Stimulated activated CD8-positive, alpha-beta memory T cell treated with anti-CD3 and anti-CD28 coated beads, Interleukin-12 subunit alpha, Interleukin-12 subunit beta, amount 100 ng/mL, for 4 hours (primary cell): ENCODE data around the gene VGLL4.
"Not testable (repeated sequence)": the region's sequence is repeated elsewhere in the genome, so short reads cannot be mapped to it uniquely, and the experiment has no call there.

ENCODE experiments used
- DNase-seq: peaks from one replicate; pipeline ENCODE4 v3.0.0-alpha.2; 2020; ENCODE audit warnings: low read depth

Gene VGLL4

DNA sequence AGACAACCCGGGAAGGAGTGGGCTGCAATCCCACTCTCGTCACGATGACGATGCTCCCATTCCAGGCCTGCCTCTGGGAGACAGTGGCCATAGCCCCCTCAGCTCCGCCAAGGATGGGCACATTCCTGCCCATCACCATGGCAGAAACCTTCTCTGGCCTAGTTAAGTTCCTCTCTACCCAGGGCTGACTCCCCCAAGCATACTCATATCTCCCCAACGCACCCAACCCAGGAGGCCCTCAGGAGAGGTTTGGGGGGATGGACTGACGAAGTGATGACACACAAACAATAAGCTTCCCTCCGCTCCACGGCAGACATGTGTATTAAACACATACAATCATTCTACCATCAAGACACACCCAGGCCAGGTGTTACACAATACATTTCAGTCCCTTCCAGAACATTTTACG is 60.1 kb downstream of the VGLL4 start:
- DNase-seq, result no peak

DNA sequence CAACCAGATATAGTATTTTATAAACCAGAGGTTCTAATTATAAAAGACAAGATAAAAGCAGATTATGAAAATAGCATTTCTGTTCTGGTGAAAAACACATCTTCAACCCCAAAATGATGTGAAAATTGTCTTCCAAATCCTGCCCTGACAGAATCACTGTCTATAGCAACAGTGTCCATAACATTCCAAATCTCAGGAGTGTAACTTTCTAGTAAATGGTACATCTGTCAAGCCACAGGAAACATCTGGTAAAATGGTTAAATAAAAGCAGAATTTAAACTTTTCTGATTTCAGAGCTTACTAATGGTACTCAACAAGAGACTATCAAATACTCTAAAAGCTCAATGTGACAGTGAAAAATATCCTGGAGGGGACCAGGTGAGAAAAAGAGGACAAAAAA is 60.5 kb downstream of the VGLL4 start:
- no peak for DNase-seq

DNA sequence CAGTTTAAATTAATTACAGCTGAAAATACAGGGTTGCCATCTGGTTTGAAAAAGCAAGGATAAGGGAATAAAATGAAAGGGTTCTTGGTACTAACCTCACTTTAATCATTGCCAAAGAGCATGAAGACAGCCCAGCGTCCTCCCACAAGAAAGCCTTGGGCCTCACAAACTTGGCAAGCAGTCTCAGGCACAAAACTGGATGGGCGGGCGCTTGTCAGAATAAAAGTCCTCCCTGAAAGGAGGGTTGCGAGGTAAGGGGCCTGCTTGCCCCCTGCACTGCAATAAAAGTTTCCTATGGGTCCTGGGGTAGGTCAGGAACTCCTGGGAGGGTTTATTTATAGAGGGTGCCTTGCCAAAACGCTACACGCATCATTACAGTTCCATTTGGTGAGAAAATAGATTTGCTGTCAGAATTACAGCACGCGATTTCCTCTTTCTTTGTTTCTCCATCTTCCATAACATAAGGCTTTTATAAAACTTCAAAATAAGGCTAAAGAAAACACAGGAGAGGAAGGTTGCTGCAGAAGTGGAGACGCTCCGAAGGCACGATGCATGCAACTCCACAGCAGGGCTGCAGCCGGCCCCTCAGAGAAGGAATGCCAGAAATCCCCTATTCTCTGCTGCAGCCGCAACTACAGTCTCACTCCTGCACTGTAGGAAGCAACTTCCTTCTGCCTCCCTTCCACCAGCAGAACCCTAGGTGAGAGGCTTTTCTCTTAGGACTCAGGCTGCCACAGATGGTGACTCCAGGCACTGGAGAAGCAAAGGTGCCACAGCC is 61.3 kb downstream of the VGLL4 start:
- DNase-seq, result no peak

DNA sequence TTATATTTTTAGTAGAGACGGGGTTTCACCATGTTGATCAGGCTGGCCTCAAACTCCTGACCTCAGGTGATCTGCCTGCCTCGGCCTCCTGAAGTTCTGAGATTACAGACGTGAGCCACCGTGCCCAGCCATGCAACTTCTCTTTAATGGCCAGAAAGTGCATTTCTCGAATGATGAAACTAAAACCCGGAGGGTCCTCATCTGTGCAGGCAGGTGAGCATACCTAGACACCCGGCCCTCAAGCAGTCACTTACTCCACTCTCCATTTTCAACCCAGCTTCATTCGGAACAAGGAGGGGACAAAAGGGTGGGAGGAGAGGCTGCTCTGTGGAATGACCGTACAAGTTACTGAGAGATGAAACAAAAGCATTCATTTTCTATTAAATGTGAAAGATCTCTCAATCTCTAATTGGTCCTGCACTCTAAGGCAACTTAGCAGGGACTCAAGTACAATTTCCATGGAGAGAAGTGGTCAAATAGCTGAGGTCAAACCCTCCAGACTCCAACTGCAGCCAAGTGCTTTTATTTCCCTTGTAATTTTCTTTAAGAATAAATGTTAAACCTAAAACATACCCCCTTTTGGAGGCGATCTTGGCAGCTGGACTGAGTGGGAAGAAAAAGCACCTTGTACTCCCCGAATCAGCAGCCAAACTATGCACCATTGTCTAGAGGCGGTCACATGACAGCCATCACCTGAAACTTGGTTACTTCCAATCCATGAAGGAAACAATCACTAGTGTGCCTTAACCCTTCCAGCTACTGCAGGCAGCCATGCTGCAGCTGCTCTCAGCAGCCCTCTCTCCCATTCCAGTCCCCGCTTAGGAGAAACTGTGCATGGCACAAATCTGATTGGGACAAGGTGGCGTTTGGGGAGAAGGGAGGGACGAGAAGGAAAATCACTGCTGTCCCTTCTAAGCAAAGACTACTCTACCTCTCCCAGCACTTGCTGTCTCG is 62.2 kb downstream of the VGLL4 start:
- DNase-seq, result no peak

DNA sequence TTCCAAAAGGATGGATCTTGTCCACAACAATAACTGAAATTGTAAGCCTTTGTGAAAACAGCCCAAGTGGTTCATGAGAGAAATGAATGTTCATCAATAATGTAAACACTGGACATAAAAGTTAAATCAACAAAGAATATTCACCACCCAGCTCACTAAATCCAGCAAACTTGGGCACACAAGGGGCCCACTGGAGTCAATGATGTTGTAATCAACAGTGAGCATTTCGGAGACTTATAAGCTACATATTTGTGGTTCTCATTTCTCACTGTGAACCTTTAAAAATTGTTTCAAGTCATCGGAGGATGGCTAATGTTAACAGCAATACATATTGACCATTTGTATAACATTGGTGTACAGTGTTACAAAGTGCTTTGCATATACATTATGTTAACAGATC is 63.1 kb downstream of the VGLL4 start:
- DNase-seq, result no peak

DNA sequence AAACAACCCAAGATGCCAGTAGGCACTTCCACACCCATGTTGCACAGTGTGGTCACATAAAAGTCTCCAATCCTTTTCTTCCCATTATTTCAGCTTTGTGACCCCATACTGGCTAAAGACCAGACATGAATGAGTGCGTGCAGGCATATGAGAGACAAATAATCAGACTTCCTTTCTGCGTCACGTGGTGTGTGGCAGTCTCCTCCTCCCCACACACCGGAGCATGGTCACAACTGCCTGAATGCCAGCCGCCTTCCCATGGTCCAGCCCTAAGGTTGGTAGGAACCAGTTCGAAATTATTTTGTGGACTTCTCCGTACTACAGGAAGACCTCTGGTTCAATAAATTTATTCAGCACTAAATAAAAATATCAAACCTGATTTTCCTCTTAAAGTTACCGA is 65.5 kb downstream of the VGLL4 start:
- no peak for DNase-seq

DNA sequence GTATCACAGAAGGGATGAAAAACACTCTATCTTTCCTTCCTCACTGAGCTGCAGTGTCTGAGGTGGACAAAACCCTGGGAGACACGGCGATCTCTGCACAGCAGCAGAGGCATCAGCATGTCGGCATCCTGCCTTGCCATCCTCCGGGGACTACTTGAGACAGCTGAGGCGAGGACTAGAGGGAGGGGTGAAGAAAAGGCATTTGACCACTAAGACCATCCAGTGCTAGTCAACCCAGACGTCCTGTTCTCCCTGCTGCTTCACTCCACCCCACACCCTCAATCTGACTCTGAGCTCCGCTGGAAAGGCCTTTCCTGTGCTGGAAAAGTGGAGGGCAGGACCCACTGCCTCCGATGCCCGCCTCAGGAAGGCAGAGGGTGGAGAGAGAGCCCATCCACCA is 67.3 kb downstream of the VGLL4 start:
- no peak for DNase-seq

DNA sequence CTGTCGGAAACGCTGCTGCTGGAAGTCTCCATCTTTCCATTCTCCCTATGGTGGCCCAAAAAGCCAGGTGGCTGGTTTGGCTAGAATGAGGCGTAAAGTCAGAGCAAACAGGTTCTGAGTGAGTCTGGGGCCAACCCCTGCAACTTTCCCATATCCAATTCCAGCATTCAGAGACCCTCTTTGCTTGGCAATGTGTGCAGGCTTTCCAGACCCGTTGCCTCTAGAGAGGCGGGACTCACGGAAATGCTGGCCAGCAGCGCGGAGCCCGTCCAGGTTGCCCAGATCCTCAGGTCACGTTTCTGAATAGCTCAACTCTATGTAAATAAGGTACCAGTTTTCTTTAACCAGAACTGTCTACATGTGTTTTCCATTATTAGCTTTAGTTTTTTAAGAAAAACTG is 68.0 kb downstream of the VGLL4 start:
- DNase-seq, result no peak

DNA sequence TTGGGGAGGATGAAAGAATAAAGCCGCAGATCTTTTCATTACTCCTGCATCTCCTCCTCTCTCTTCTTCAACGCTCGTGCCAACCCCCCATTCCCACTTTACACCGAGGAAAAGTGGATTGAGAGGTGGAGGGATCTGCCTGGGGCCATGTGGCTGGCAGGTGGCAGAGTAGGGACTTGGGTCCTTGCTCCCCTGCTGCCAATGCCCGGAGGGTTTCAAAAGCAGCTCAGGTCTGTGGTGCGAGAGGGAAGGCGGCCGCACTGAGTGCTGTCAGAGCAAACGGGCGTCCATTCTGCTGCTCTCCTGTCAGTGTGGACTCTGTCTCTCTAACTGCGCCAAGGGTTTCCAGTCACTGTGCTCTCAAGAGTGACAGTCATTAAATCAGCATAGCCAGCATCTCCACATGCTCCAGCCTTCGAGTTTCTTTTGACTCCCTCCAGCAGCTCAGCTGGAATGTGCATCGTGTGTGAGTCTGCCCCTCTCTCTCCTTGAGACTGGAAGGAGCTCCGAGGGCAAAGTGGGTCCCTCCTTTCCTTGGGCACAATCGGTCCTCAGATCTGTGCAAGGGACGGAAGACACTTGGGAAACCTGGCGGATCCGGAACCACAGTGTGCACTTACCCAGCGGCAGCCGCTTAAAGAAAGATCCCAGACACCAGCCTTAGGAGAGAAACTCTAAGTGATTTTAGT is 68.6 kb downstream of the VGLL4 start:
- no peak for DNase-seq

DNA sequence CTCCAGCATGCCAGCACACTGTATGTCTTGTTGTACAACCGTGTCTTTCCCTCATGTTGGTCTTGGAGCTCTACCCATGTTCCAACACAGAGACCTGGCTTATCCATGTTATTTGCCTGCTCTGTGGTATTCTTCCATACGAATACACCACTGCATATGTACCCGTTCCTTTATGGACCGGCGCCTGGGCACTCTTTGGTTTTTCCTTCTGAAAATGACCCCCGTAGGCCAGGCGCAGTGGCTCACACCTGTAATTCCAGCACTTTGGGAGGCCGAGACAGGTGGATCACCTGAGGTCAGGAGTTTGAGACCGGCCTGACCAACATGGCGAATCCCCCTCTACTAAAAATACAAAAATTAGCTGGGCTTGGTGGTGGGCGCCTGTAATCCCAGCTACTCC is 71.1 kb downstream of the VGLL4 start:
- DNase-seq, result not testable (repeated sequence)

DNA sequence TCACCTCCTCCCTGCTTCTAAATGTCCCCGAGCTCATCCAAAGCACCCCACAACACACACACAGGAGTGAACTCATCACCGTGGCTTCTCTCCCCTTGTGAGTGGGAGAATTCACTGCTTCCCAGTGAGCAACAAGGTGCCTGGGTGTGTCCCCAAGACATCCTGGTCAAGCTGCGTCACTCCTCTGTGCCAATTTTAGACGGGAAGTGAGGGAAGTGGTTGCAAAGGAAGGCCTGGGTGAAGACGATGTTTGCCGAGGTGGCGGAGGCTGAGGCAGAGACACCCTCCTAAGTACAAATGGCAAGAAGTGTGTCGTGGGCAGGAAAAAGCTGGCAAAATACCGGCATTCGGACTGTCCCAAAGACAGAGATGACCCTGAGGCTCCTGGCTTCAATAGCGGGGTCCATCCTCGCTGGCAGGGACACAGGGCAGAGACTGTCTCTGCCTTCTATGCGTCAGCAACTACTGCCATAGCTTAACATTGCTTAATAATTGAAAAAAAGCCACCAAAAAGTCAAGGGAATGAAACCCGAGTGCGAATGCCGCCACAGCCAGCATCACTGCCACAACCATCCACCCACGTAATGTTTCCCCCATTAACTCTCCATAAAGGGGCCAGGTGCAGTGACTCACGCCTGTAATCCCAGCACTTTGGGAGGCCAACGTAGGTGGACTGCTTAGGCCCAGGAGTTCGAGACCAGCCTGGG is 72.8 kb downstream of the VGLL4 start:
- no peak for DNase-seq

DNA sequence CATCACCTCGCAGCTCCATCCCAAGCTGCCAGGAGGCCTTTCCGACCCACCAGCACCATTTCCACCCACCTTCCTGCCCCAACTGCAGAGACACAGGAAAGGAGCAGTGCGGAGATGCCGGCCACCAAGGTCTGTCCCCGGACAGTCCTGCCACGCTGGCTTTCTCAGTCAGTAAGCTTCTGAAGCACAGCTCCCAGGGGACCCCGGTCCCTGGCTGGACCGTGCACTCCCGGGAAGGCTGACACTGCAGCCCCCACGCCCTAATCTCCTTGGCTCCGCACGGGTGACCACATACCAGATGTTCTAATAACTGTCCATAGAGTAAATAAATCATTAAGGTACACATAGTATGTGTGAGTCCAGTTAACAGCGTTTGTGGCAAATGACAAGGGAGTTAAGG is 73.5 kb downstream of the VGLL4 start:
- no peak for DNase-seq

DNA sequence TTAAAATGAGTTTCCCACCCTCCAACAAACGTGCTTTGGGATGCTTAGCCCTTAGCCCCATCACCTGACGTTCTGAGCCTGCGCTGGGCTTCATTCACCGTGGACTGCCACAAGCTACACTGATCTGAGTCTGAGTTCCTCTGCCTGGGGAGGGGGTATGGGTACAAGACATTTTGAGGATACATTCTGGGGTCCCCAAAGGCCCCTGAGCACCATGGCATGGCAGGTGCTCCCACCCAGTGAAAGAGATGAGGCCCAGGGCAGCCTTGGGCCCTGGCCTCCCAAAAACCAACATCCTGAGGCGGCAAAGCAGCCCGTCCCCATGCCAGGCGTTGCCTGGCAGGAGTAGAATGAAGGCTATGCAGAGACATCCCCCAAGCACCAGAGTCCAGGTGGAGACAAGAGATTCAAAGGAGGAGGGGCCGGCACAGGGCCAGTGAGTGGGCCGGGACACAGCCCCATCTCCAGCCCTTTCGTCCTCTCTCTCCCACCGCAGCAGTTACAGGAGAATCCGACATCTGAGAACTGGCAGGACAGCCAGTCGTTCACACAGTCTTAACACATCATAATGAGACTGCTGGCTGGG is 74.5 kb downstream of the VGLL4 start:
- DNase-seq, result no peak

DNA sequence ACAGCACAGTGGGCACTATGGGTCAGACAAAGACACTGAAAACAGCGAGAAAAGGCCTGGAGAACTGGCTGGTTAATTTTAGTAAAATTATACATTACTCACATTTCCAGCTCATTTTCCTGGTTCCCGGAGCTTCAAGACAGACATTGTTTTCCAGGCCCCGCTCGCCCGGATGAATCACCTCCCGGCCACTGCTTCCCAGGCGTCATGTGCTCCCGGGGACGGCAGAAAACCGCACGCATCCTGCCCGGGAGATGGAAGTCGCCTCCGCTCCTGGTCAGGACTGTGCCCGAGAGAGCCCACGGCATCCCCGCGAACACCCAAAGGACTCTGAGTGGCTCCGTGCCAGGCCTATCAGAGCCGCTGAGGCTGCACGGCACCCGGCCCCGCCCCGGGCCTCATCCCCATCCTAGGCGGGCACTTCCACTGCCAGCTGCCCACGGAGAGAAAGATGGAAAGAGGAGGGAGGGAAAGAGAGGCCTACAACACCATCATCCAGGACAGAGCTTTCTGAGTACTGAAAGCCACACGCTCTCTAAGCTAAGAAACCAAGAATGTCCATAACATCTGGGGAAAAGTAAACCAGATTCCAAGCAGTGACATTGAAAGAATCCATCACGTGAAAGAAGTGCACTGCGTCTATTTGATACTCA is 75.1 kb downstream of the VGLL4 start:
- no peak for DNase-seq

DNA sequence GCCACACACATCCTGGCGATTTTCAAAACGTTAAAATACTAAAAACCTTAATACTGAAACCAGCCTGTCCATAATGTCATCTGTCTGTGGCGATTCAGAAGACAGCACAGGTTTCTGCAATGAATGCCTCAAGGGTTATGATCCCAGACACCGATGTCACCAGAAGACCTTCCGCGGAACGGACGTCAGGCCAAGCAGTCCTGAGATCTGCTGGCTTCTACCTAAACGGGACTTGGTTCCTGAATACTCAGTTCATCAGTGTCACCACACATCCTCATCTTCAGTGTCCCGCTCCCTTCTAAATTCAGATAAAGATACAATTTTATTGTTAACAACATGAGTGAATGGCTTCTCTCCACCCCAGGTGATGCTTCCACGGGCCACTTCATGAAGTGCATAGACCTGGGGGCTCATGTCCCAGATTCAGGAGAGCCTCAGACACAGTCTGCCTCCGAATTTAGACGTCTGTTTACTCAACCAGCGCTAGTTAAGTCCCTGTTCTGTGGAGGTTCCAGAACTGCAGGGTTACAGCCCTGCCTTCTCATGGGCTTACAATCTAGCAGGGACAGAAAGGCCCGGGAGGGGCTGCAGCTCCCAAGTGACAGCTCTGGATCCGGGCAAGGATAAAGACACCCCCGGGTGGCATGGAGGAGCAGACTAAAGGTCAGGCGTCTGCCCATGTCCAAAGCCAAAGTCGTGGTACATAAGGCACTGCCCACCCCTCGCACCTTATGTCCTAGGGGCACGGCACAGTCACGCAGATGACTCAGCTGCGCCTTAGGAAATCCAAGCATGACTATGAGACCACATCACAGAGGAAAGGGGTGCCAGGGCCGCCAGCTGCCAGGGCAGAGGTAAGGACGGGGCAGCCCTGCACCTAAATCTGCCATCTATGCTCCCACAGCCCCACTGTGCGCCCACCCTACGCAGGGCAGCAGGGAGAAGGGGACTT is 75.9 kb downstream of the VGLL4 start:
- DNase-seq, result no peak

DNA sequence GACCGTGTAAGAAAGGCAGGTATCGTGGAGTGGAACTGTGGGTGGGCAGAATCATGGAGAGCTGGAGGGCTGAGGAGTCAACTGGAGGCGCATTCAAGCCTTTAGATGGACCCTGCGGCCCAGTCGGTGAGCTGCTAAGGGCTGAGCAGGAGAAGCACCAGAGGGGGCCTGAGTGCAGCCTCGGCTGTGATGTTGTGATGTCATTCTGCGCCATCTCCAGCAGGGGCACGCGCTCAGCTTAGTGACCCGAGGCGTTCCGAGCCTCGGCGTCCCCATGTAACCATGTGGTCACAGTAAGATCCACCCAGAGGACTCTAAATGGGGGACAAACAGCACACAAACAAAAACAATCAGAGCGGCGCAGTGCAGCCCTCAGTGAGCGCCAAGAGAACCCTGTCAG is 76.8 kb downstream of the VGLL4 start:
- no peak for DNase-seq

DNA sequence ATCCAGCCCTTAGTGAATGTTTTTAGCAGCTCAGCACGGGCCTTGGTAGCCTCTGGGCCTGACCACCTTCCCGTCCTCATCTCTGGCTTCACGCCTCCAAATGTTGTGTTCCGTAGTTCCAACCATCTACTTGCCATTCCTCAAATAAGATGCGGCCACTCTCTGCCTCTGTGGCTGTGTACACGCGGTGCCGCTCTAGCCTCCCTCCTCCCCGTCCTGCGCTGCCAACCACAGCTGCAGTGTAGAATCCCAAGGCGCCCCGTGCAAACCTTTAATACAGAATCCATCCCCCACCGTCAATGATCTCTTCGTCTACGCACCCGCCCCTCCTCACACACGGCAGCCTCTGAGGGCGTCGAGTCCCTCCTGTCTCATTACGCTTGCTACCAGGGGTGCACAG is 77.2 kb downstream of the VGLL4 start:
- DNase-seq, result no peak

DNA sequence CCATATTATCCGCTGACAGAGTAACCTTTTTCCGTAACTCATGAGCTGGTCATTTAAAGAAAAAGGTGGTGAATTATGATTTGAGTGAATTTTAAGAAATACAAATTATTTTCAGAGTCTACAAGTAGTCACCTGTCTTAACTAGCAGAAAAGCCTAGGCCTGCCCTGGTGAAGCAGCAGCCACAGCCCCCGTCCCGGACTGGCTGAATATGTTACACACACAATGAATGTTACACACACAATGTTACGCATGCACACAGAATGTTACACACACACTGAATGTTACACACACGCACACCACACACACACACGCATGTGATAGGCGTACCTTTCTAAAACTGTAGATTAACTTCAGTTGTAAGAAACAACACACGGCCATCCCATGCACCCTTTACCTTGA is 77.8 kb downstream of the VGLL4 start:
- DNase-seq, result no peak

DNA sequence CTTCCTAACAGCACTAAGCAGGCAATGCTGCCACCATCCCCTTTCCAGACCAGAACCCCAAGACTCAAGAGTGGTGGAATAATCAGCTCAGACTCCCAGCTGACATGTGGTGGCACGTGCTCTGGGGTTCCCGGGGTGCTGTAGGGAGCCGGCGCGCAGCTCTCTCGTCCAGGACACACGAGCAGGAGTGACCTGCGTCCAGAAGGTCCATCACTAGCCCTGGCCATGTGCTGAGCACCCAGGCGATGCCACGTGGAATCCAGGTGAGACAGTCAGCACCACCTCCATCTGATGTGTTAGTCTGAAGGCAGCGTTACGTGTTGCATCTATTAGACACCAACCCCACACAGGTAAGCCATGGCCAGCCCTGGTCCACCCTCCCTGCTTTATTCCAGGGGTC is 78.2 kb downstream of the VGLL4 start:
- no peak for DNase-seq

DNA sequence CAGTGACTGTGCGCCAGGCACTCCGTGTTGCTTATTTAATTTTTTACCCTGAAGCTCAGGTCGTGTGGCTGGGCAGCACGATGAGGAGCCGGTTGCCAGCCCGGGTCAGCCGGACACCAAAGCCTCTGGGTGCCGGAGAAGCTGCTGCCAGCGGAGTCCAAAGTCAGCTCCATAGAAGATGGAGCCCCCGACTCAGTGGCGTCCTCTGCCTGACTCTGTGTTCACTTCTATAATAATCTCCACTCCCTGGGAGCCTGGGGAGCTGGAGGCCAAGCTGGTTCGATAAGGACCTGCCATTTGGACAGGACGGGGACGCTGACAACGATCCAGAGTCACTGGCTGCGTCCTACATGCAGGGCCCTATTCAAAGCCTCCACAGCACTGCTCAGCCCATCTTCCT is 78.6 kb downstream of the VGLL4 start:
- no peak for DNase-seq
